ENCODE data around the gene CLTCL1. TPM values are rescaled to one million over a fixed set of nuclear protein-coding genes. Genes with fewer than 3 reads are reported as not detected.
A peak's percentile ranks its signal among the peaks of the same experiment; 100 is the strongest.

CLTCL1 gene
- total and polyA plus RNA-seq, 9 of the 15 experiments (the other 6 are each of a cell fraction or from before 2014, with no cell fraction given): 1.1 to 11.7 (median 5.0) TPM

GRCh38 chr22:19275513-19275912, 16.0 kb downstream of the CLTCL1 start:
- no peak for ATAC-seq
- intact Hi-C loops (cut with micrococcal nuclease) (no loop called here), in situ Hi-C loops (cut with MboI) (no loop called here)
- H3K4me3 ChIP-seq: no peak overlapping the region
- peaks cover 7 to 12% of the 10 kb centered on the region in 2 experiments for H3K4me1 ChIP-seq (replicated peaks in 1 of 2; ENCODE audit: control insufficient read depth in 2 of 2, insufficient read depth in 2 of 2, low read length in 2 of 2)
- H3K9ac ChIP-seq (ENCODE audit: insufficient read depth in 1 of 2, low read depth in 2 of 2, low read length in 2 of 2): no peak overlapping the region
- no TSS peak for BruUV-seq (replicated peaks)
- no peaks in the 10 kb centered on the region for H3K9me3 ChIP-seq (replicated peaks; ENCODE audit: control insufficient read depth, insufficient read depth, low read depth, low read length)
- no peaks in the 10 kb centered on the region for H3K79me2 ChIP-seq (ENCODE audit: control insufficient read depth, insufficient read depth, low read length)
- H3K36me3 ChIP-seq (ENCODE audit: control insufficient read depth, insufficient read depth, low read length): no peaks in the 10 kb centered on the region
- DNase-seq (ENCODE audit: extremely low read depth in 1 of 4, low spot score in 3 of 4): peak in 1 of 4 experiments; percentile 44
- H3K27ac ChIP-seq (ENCODE audit: extremely low read depth, low read depth, low read length): no peak overlapping the region
- no peaks in the 10 kb centered on the region for H3K9me1 ChIP-seq (ENCODE audit: control insufficient read depth, insufficient read depth, low read length)
- ChIA-PET CTCF (ENCODE audit: low intra/inter-chr PET ratio) (no interaction called here), POLR2A (interaction anchor here (0.7 to 2.9 kb wide), 12 partner anchors 10 to 213 kb away, joined by 3 to 20 read pairs (median 4); partner anchors contain the start of gene CLTCL1)
- WGBS (ENCODE audit: insufficient coverage, low coverage, missing lambda C conversion rate): 29% methylated on average over 7 of the region's 7 CpGs
- H2AFZ ChIP-seq (ENCODE audit: low read depth, low read length): no peak overlapping the region
- no peaks in the 10 kb centered on the region for H4K20me1 ChIP-seq (replicated peaks; ENCODE audit: control insufficient read depth, insufficient read depth, low read length)
- peaks cover 8 to 17% of the 10 kb centered on the region in 2 experiments; a peak in 3 of 5 replicates for H3K27me3 ChIP-seq (ENCODE audit: control insufficient read depth in 2 of 2, insufficient read depth in 2 of 2, low read length in 2 of 2)
- FAIRE-seq: no peak
- H3K4me2 ChIP-seq (ENCODE audit: insufficient read depth, low read length): no peak overlapping the region; the same call in 1 of the 2 replicates
- TF ChIP-seq ZC3H4 (CRISPR knock-in tag; IDR thresholded peaks at IDR 0.05; ENCODE audit: borderline replicate concordance) (0 out of 2 replicates have a peak, but pooled peaks have one; percentile 46), ARID4B (CRISPR knock-in tag; IDR thresholded peaks at IDR 0.05) (peak; percentile 62), MCM3 (IDR thresholded peaks at IDR 0.05) (no peak), KAT7 (CRISPR knock-in tag; IDR thresholded peaks at IDR 0.05; ENCODE audit: borderline replicate concordance) (no peak), NR2C2 (CRISPR knock-in tag; IDR thresholded peaks at IDR 0.05) (no peak), NR2C2 (tag; IDR thresholded peaks at IDR 0.05) (no peak), ESRRA (IDR thresholded peaks at IDR 0.05; ENCODE audit: borderline replicate concordance, low read depth) (no peak), FOXK2 (conservative IDR thresholded peaks at IDR 0.05 in 1 of 2, IDR thresholded peaks at IDR 0.05 in 1 of 2; ENCODE audit: low read depth in 2 of 2) (no peak), ZNF347 (CRISPR knock-in tag; IDR thresholded peaks at IDR 0.05; ENCODE audit: low read depth) (no peak), ZFP91 (CRISPR knock-in tag; IDR thresholded peaks at IDR 0.05) (no peak), PREB (CRISPR knock-in tag; IDR thresholded peaks at IDR 0.05) (no peak), KLF6 (CRISPR knock-in tag; IDR thresholded peaks at IDR 0.05; ENCODE audit: borderline replicate concordance) (no peak), POU5F1 (IDR thresholded peaks at IDR 0.05; ENCODE audit: borderline replicate concordance, low read depth, low read length, partially characterized antibody) (no peak)
- TF ChIP-seq, protein P1, sequence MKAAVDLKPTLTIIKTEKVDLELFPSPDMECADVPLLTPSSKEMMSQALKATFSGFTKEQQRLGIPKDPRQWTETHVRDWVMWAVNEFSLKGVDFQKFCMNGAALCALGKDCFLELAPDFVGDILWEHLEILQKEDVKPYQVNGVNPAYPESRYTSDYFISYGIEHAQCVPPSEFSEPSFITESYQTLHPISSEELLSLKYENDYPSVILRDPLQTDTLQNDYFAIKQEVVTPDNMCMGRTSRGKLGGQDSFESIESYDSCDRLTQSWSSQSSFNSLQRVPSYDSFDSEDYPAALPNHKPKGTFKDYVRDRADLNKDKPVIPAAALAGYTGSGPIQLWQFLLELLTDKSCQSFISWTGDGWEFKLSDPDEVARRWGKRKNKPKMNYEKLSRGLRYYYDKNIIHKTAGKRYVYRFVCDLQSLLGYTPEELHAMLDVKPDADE (conservative IDR thresholded peaks at IDR 0.05; ENCODE audit: control insufficient read depth, low read depth, low read length): no peak
